Ovary (tissue), 3 donors: Measurements from ENCODE around the gene ZNF423.

Experiments
- CTCF ChIP-seq, 3 donors: fragments of 450-650 bp in 2 of 3; fragments of 200-600 bp in 1 of 3; IDR thresholded peaks; one replicate each; pipeline versions ENCODE4 v1.5.1 to v1.8.0; 2016 to 2022; ENCODE audit warnings: antibody characterized with exemption in 3 of 3, mild to moderate bottlenecking in 1 of 3
- POLR2A ChIP-seq: fragments of 450-650 bp; IDR thresholded peaks from one replicate; pipeline ENCODE4 v1.6.1; 2017; ENCODE audit warnings: antibody characterized with exemption, mild to moderate bottlenecking, moderate library complexity
- donor health status: DM: no; HTN: no; CAD: no.

- TF ChIP-seq CTCF (IDR thresholded peaks at IDR 0.05), result no peak
- TF ChIP-seq POLR2A, result no peak
Measured at GRCh38 chr16:49594685-49595498, 261.0 kb downstream of the ZNF423 start.
